H1 (cell line): ENCODE data around the gene RAB30. TPM values are rescaled to one million over a fixed set of nuclear protein-coding genes. Genes with fewer than 3 reads are reported as not detected.

Experiments used
- ATF2 ChIP-seq: IDR thresholded peaks from 2 replicates; pipeline ENCODE4 v1.6.1; 2012; ENCODE audit warnings: low read length, inconsistent platforms
- CREB1 ChIP-seq: IDR thresholded peaks from 2 replicates; pipeline ENCODE4 v1.6.1; 2012; ENCODE audit warnings: inconsistent platforms
- KDM1A ChIP-seq: fragments of 200-600, 300-600 bp; sonication (generic); IDR thresholded peaks from 2 replicates; pipeline ENCODE4 v1.7.1; 2016; ENCODE audit warnings: mild to moderate bottlenecking, low read length, borderline replicate concordance
- POU5F1 ChIP-seq: IDR thresholded peaks from 2 replicates; pipeline ENCODE4 v1.6.1; 2011; ENCODE audit warnings: low read depth, mild to moderate bottlenecking, low read length, moderate library complexity
- RAD21 ChIP-seq, 2 experiments: IDR thresholded peaks in 1 of 2; conservative IDR thresholded peaks in 1 of 2; 2 replicates each; pipeline ENCODE4 v1.6.1; 2011; ENCODE audit warnings: low read depth in 2 of 2, low read length in 2 of 2, improper control_type of control experiment in 1 of 2, inconsistent platforms in 1 of 2, mild to moderate bottlenecking in 1 of 2, moderate library complexity in 1 of 2
- polyA plus RNA-seq, 7 experiments: library from polyadenylated mRNA; depleted of rRNA in 3 of 7; stranded (reverse) in 5 of 7; unstranded in 2 of 7; fragments of >200 nt in 5 of 7; fragments of 200-250 nt in 2 of 7; gene quantifications; 1 replicate in 5 of 7; 2 replicates in 1 of 7; 4 replicates in 1 of 7; pipeline versions ENCODE4 v1.2.1 to v1.2.3, GENCODE V29; 2011 to 2013; ENCODE audit warnings: missing spikeins in 2 of 7, mixed read lengths in 2 of 7
- total RNA-seq: library from RNA; stranded (reverse); fragmentation: NEBNext Ultra II Directional; extraction: Animal tissue kit (Norgen Biotek cat#: 25700); gene quantifications from 2 replicates; pipeline ENCODE4 v1.2.1, GENCODE V29; 2021

Gene RAB30
- total and polyA plus RNA-seq, 2 of the 8 experiments (the other 6 are each of a cell fraction or from before 2014, with no cell fraction given), result 1.6 to 11.7 TPM

GRCh38 chr11:83046621-83047172 lies 25.0 kb downstream of the RAB30 start (continued):
- TF ChIP-seq ATF2 (no peak), RAD21 (IDR thresholded peaks at IDR 0.05 in 1 of 2, conservative IDR thresholded peaks at IDR 0.05 in 1 of 2; ENCODE audit: low read depth in 2 of 2, low read length in 2 of 2) (no peak), POU5F1 (no peak), KDM1A (no peak), CREB1 (no peak)
- TF ChIP-seq, all 59 proteins: peak for 0
